DLD1 (cell line): ENCODE data around the gene SLC39A3.
"Not testable (repeated sequence)": the region's sequence is repeated elsewhere in the genome, so short reads cannot be mapped to it uniquely, and the experiment has no call there.

Source experiments
- in situ Hi-C: cut with HindIII; loops from 2 replicates; pipeline ENCODE4 v1.10.0; 2017; ENCODE audit warnings: low sequenced_read_pairs

Gene SLC39A3

DNA sequence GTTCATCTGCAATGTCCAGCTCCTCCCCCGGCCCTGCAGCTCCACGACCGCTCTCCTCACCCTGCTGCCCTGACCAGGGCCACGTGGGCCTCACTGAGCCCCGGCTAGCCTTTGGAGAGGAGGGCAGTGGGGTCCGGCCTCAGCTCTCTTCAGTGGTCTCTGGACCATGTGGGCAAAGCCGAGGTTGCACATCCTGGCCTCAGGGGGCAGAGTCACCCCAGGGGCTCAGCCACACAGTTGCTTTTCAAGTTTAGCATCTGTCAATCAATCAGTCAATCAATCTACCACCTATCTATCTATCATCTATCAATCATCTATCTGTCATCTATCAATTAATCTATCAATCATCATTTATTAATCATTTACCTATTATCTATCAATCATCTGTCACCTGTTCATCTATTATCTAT is 15.7 kb downstream of the SLC39A3 start:
- in situ Hi-C loops = no loop called here

DNA sequence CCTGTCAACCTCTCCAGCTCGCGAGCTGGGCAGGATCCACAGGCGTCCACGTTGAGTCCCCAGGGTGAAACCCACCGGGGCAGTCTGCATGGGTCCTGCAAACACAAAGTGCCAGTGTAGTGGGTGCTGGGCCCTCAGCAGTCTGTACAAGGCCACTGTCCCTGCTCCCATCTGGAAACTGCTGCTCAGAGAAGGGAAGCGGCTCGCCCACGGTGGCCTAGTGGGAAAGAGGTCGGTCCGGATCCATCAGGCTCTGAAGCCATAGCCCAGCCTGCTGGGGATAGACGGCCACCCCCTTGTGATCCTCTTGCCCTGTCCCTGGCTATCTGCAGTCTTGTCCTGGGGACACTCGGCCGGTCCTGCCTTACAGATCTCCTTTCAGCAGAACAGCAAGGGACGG is 16.1 kb downstream of the SLC39A3 start:
- in situ Hi-C loops = no loop called here

DNA sequence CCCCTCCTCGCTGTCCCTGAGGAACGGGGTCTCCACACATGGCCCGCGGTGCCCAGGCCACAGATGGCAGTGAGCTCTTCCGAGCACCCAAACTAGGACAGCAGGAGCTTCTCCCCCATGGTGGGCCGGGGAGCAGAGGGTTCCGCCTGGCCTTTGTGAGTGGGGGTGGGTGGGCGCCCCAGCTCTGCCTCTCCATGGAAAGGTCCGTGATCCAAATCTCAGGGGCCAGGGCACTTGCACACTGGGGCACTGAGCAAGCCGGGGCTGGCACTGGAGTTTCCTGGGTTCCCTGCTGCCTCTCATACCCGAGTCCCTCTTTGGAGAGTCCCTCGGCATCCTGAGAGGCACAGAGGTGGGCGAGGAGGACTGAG is 16.5 kb downstream of the SLC39A3 start:
- in situ Hi-C loops = no loop called here

DNA sequence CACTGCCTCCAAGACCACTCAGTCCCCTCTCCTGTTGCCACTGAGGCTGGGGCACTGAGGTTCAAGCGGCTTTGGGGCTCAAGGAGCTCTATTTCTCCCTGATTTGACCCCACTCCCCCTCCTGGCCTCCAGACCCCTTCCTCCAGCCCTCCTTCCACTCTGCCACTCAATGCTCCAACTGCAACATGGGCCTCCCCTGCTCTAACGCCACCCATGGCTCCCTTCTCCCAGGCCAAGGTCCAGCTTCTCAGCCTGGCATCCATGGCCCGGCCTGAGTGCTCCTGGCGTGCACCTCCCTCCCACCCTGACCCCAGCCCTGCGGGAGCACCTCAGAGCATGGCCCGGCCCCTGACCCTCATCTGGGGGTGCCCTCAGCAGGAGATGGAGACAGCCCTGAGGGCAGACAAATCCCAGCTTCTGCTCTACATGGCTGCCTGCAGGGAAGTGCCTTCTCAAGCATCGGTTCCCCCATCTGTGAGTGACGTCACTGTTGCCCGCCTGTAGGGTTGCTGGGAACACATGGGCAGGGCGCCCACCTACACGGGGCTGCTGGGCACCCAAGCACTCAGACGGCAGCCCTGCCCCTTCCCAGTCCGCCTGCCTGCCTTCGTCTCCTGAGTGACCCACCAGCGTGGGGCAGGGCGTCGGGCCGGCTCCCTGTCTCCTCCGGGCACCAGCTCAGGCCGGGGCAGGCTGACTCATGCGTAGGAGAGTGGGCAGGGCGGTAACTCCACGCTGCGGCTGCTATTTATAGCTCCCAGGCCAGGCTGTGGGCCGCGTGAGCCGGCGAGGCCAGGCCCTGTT is 17.1 kb downstream of the SLC39A3 start:
- in situ Hi-C loops = no loop called here

DNA sequence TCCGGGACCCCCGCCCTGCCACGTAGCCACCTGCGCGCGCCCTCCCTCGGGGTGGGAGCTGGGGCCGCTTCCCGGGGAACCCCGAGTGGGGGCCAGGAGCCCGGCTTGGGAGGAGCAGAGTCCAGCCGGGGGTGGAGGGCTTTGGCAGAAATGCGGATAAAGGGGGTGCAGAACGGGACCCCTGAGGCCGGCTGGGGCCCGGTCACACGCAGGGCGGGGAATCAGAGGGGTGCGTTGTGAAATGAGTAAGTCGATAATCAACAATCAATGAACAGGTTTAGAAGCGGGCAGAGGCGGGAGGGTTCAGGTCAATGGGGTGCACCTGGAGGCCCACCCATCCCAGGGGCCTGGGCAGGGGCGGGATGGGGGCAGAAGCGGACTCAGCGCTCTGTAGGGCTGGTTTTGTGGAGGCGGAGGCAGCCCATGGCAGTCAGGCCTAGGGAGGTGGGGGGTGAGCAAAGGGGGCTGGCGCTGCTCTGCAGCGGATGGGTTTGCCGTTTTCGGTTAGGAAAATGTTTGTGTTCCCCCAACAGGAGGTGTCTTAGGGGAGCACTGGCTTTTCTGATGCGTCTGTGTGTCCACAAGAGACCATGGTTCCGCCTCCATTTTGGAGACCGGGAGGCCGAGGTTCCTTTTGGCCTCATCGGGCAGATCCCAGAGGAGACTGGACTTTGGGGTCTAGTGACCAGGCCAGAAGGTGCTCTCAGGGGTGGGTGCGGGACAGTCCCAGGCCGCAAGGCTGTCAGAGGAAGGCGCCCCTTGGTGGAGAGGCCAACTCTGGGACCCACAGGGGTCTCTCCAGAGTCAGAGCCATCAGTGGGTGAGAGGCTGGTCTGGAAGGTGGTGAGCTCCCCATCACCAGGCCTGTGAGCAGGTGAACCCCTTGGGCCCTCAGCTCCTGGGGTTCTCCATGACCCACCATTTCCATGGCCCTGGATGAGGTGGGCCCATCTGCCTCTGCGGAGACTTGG is 18.0 kb downstream of the SLC39A3 start:
- in situ Hi-C loops = no loop called here

DNA sequence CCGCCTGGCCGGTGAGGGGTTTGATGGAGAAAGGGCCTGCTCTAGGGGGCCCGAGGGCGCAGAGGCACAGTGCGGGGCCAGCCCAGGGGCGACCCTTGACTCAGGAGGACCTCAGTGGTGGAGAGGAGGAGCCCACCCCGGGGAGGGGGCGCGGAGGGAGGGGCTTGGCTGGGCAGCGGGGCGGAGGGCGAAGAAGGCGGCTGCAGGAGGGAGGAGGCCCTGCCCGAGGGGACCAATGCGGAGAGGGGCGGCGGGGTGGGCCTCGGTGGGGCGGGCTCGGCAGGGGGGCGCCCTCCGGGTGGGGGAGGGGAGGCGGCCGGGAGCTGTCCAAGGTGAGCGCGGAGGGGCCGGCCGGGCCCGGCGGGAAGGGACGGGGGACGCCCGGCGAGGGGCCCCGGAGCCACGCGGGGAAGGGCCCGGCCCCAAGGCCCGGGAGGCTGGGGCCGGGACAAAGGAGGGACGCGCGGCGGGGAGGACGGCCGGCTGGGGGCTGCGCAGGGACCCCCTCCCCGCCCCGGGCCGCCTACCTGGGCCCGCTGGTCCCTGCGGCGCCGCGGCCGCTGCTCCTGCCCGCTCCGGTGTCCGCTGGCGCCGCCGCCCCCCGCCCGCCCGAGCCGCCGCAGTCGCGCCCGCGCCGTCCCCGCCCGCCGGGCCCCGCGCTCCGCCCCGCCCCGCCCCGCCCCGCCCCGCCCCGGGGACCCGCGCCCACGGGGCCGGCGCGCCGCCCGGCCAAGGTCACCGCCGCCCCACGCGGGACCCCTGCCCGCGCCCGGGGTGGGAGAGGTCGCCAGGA is 18.8 kb downstream of the SLC39A3 start, which contains the start of gene DIRAS1:
Gene DIRAS1 (minus strand): TSS at position 596 of the 793 bp plus-strand sequence. CDS start 3,566 bp downstream, outside the sequence.
- in situ Hi-C loops = no loop called here

DNA sequence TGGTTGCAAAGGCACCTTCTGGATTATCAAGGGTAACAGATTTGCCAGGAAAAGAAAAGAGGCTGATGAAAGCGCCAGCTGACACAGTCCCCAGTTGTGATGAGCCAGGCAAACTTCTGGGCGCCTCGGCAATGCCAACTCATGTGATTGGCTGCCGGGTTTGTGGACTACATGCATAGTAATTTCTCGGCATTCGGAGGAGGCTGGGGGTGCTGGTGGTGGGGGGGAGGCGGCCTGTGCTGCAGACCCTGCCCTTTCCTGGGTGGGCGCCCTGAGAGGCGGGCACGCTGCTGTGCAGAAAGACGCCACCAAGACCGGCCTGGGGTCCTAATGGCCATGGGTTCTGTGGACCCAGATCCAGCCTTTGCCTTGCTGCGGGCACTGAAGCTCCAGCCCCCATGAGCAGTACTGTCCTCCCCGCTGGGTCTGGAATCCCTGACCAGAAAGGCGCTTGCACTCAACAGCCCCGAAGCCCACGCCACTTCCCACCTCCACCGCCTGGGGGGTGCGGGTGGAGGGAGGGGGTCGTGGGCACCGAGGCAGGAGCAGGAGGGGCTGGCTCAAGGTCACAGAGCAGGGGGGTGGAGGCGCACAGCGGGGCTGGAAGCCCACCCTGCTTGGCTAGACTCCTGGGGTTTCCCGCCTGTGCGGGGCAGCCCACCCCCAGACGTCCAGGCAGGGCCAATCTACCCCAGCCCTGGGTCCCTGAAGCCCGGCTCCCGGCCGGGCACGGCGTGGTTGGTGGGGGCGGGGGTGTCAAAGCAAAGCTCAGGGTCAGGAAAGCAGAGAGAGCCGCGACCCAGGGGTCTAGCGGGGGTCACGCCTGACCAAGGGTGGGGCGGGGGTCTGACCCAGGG is 19.7 kb downstream of the SLC39A3 start:
- in situ Hi-C loops = no loop called here

DNA sequence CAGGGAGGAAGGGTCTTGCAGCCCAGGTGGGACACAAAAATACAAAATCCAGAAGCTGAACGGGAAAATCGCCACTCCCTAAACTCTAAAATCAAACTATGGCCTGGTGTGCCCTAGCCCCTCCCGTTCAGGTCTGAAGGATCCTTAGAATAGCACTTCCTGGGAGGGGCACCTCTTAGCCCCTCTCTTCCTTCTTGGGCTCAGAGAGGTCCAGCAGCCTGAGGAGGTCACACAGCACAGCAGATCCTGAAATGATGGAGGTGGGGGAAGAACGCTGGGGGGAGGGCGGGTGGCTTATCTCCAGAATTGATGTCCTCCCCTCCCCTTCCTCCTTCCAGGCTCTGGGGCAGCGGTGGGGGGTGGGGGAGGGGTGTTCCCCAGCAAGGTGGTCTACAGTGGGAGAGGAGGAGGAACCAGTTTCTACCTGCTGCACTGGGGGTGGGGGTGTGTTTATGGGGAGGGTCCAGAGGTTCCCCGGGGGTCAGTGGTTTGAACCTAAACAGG is 20.5 kb downstream of the SLC39A3 start:
- in situ Hi-C loops = no loop called here

DNA sequence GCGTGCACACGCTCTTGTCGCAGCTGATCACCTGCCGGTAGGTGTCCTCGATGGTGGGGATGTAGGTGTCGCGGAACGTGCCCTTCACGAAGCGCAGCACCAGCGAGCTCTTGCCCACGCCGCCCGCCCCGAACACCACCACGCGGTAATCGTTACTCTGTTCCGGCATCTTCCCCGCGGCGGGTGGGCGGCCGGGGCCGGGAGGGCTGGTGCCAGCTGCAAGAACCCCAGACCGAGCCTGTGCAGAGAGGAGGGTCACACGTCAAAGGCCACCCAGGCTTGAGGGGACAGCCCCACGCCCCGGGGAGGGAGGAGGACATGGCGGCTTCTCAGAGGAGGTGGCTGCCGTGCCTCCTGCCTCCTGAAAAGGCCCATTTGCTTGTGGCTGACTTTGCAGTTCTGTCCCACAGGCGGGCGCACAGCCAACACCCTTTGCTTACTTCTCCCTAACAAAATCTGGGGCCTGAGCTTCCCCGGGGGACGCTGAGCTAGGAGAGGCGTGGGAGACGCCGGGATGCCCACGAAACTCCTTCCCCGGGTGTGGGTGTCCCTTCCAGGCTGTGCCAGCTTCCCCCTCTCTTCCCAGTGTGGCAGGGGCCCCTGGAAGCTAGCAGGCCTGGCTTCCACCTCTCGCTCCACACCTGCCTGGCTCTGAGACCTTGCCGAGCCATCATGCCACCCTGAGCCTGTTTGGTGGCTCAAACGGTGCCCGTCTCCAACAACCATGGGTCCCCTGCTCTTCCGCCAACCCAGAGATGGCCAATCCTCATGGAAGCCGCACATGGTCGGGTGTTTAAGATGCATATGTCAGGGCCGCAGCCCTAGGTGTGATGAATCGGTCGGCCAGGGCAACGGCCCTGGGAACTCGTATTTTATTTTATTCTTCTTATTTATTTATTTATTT is 21.9 kb downstream of the SLC39A3 start:
- in situ Hi-C loops = no loop called here

DNA sequence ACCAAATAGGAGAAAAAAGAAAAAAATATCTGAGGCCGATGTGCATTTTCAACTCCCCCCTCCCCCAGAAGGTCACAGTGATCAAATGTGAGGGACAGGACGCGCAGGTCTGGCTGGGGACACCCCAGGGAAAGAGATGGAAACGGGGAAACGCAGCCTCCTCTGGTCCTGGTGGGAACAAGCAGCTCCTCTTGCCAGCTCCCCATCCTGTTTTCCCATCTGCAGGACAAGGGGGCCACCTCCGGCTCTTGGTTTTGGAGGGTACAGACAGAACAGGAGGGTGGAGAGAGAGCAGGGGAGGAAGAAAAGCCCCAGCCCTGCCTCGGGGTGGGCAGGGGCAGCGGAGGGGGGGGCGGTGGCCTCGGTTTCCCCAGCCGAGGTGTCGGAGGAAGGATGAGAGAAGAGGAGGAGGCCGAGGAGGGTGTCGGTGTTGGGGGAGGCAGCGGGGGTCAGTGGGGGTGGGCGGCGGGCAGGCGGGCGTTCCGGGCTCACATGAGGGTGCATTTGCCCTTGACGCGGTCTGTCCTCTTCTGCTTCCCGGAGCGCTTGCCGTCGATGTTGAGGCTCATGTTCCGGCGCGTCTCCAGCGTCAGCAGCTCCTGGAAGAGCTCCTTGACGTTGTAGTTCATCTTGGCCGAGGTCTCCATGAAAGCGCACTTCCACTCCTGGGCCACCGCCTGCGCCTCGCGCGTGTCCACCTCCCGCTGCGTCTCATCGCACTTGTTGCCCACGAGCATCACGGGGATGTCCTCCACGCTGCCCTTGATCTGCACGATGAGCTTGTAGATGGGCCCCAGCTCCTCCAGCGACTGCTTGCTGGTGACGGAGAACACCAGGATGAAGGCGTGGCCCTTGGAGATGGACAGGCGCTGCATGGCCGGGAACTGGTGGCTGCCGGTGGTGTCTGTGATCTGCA is 22.8 kb downstream of the SLC39A3 start:
- in situ Hi-C loops = no loop called here

DNA sequence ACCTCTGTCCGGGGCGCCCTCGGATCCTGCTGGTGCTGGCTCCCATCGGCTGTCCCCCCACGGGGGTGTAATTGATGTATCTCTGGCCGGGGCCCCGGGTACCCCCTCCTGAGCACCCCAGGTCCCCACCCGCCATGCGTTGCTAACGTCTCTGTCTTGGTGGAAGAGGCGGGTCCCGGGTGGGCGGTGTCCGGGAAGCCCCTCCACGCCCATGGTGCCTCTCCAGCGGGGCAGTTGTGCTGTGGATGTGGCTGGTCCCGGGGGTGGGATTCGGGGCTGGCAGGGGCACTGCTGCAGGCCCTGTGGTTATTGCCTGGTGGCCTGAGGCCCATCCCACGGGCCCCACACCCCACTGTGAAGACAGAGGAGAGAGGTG is 23.6 kb downstream of the SLC39A3 start:
- in situ Hi-C loops = no loop called here

DNA sequence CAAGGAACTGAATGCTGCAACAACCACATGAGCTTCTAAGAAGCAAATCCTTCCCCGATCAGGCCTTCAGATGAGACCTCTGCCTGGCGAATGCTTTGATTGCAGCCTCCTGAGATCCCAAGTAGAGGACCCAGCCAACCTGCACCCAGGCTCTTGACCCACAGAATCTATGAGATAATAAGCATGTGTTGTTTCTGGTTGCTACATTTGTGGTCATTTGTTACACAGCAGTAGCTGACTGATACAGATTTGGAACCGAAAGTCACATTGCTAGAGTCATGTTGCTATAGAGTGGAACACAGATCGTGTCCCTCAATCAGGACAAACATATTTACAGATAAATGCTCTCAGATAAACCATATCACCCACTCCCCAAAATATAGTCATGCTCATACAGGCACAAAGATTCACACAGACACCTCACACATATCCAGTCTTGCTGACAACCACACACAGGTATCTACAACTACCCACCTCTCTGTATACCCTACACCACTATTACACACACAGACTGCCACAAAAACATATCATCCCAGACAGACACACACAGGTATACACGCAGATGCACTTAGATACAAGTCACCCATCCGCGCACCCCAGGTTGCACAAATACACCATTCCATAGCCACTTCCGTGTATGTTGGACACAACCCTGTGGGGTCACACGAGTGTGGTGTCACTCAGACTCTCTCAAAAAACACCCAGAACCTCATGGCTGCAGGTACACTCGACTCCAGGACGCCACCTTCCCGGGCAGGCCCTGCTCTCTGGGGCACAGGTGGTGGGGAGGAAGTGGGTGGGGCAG is 24.1 kb downstream of the SLC39A3 start:
- in situ Hi-C loops = no loop called here

DNA sequence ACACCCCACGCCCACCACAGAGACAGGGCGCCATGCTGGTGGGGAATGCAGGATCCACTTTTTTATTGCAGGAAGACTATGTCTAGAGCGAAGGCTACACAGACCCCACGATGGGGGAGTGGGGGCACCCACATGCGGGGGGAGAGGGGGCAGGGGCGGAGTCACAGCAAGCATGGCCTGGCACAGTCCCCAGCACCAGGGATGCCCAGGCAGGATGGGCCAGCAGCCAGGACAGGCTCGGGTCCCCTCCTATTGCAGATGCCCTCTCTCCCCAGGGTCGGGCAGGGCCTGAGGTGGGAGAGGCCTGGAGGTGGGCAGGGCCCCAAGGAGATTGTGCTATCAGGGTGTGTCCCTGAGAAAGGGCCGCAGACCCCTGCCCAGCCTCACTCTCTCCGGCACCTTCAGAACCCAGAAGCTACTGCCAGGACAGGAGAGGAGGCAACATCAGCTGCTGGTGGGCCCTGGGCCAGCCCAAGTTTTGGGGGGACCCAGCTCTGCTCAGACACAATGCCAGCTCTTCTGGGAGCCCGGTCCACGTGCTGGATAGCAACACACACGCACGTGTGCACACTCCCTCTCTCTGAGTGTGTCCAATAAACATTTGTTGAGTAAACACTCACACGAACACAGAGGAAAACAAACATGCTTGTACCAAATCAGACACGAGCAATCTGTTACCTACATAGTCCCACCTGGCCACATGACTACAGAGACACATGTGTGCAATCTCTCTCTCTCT is 25.1 kb downstream of the SLC39A3 start:
- in situ Hi-C loops = no loop called here

DNA sequence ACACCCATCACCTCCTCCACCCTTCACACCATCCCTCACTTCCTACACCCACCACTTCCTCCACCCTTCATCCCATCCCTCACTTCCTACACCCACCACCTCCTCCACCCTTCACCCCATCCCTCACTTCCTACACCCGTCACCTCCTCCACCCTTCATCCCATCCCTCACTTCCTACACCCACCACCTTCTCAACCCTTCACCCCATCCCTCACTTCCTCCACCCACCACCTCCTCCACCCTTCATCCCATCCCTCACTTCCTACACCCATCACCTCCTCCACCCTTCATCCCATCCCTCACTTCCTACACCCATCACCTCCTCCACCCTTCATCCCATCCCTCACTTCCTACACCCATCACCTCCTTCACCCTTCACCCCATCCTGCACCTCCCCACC is 25.7 kb downstream of the SLC39A3 start:
- in situ Hi-C loops = not testable (repeated sequence)

DNA sequence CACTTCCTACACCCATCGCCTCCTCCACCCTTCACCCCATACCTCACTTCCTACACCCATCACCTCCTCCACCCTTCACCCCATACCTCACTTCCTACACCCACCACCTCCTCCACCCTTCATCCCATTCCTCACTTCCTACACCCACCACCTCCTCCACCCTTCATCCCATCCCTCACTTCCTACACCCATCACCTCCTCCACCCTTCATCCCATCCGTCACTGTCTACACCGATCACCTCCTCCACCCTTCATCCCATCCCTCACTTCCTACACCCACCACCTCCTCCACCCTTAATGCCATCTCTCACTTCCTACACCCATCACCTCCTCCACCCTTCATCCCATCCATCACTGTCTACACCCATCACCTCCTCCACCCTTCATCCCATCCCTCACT is 26.6 kb downstream of the SLC39A3 start:
- in situ Hi-C loops = not testable (repeated sequence)

DNA sequence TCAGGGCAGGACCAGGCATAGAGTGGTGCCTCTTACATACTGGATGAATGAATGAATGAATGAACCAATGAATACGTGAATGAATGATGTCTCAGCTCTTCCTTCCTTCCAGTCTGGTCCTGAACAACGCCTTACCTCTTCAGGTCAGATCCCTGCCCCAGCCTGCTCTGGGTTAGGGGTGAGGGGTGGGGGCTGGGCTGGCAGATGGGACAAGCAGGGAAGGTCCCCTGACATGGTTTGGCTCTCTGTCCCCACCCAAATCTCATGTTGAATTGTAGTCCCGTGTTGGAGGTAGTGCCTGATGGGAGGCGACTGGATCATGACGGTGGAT is 28.0 kb downstream of the SLC39A3 start:
- in situ Hi-C loops = no loop called here
